Skeletal muscle satellite cell (primary cell): ENCODE measurements around the gene AIPL1.

ENCODE experiments used
- H3K27me3 ChIP-seq: 2 replicates; pipeline ENCODE4 v1.7.0; 2013; ENCODE audit warnings: low read length; ENCODE audit not compliant: control insufficient read depth, insufficient read depth
- H3K36me3 ChIP-seq: 2 replicates; pipeline ENCODE4 v1.7.0; 2013; ENCODE audit warnings: mild to moderate bottlenecking, control low read depth, low read length; ENCODE audit not compliant: insufficient read depth
- H3K4me1 ChIP-seq: 2 replicates; pipeline ENCODE4 v1.7.0; 2013; ENCODE audit warnings: low read length; ENCODE audit not compliant: control insufficient read depth, insufficient read depth
- H3K4me2 ChIP-seq: 2 replicates; pipeline ENCODE4 v1.7.0; 2013; ENCODE audit warnings: mild to moderate bottlenecking, low read length
- H3K4me3 ChIP-seq: 2 replicates; pipeline ENCODE4 v1.7.0; 2013; ENCODE audit warnings: low read length
- H3K9ac ChIP-seq: 2 replicates; pipeline ENCODE4 v1.7.0; 2013; ENCODE audit warnings: mild to moderate bottlenecking, low read depth, low read length, moderate library complexity
- H3K9me3 ChIP-seq: replicated peaks from 2 replicates; pipeline ENCODE4 v1.7.0; 2013; ENCODE audit warnings: mild to moderate bottlenecking, control low read depth, low read length

Gene AIPL1

DNA sequence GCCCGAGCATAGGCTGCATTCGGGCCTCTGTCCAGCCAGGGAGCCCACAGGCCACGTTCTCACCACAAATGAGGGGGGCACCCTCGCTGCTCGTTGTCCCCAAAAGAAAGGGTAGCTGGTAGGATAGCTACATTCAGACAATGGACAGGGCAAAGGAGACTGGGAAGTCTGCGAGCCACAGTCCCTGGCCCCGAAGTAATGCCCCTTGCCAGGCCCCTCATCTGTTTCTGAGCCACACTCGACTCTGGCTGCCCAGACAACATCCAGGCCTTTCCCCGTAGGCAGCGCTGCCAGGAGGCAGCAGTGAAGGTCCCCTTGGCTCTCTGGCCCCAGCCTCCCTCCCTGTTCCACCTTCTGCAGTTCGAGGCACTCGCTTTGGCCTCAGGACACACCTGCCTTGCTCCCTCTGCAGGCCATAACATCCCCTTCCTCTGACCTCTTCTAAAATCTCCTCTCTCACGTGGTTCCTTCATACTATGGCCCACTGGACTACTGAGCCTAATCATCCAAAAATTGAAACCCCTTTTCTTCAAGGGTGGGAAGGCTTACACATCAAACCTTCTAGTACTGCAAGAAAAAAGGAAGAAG lies 12.2 kb downstream of the AIPL1 start:
- peaks cover 15% of the 10 kb centered on the region for H3K27me3 ChIP-seq
- no peak overlapping the region for H3K4me3 ChIP-seq
- no peak overlapping the region for H3K9ac ChIP-seq
- no peaks in the 10 kb centered on the region for H3K4me1 ChIP-seq
- H3K9me3 ChIP-seq: no peaks in the 10 kb centered on the region
- H3K4me2 ChIP-seq: no peak overlapping the region
- no peaks in the 10 kb centered on the region for H3K36me3 ChIP-seq

DNA sequence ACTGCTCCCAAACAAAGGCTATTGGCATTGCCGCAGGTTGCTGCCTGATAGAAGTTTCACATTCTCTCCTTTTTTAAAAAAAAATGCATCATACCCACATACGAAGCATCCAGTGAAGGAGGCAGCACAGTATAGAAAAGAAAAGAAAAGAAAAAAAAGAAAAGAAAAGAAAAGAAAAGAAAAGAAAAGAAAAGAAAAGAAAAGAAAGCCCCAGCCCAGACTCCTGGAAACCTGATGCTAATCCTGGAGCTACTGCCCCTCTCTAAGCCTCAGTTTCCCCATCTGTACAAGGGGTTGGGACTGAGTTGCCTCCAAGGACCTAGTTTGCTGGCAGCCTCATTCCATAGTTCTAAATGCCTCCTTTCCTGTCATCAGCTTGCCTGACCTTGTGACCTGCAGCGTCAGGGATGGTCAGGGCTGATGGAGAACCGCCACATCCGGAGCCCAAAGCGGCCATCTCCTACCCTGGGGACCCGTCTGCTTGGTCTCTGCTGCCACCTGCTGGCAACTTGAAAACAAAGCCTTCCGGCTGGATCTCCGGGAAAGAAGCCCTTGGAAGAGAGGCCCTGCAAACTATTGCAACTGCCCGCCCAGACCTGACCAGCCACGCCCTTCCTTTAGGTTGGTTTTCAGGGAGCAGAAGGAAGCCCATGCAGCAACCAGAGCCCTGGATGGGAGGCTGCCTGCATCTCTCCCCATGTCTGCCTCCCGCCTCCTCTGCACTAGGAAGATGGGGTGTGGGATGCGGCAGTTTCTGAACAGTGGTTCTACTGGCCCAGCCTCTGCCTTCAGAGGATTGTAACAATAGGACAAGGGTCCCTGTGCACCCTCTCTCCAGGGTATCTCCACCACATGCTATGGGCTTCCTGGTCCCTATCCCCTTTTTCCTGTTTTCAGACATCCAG lies 13.0 kb downstream of the AIPL1 start:
- H3K4me2 ChIP-seq: no peak overlapping the region
- H3K9me3 ChIP-seq: no peaks in the 10 kb centered on the region
- H3K36me3 ChIP-seq: no peaks in the 10 kb centered on the region
- peaks cover 20% of the 10 kb centered on the region for H3K27me3 ChIP-seq
- H3K9ac ChIP-seq: no peak overlapping the region
- H3K4me3 ChIP-seq: no peak overlapping the region
- H3K4me1 ChIP-seq: no peaks in the 10 kb centered on the region

DNA sequence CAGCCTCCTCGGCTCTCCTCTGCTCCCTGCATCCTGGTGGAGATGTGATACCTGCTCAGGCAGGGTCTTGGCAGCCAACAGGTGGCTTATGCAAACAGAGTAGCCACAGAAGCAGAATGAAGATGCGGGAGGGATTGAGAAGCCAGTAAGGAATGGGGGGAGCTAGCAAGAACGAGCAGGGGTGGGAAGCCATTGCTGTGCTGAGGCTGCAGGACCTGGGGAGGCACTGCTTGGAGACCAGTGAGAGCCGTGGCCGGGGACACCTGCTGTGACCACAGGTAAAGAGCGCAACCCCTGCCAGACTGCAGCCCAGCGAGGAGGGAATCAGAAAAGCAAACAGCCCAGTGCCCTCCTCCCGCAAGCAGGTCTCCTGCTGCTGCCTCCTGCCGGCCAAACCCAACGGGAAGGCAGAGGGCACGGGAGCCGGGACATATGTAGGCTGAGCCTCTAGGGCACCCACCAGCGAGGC lies 14.7 kb downstream of the AIPL1 start:
- Histone ChIP-seq H3K4me1 (no peaks in the 10 kb centered on the region), H3K4me3 (no peak overlapping the region), H3K9me3 (no peaks in the 10 kb centered on the region)

DNA sequence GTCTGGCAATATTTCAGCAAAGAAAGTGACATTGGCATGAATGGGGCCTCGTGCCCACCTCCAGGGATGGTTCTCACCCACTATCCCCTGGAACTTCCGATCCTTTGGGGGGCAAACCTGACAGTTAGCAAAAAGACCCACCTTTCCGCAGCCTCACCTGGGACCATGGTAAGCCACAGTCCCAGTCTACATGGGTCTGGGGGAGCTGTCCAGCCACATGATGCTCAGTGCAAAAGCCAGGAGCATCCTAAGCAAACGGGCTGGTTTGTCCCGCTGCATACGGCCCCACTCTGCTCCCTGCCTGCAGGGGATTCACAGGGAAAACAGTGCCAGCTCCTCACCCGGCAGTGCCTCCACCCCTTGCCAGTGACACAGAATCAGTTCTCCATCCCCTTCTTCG lies 19.3 kb downstream of the AIPL1 start:
- no peak overlapping the region for H3K4me2 ChIP-seq
- no peaks in the 10 kb centered on the region for H3K4me1 ChIP-seq
- H3K36me3 ChIP-seq: no peaks in the 10 kb centered on the region
- H3K9ac ChIP-seq: no peak overlapping the region
- no peak overlapping the region for H3K4me3 ChIP-seq
- peaks cover 44% of the 10 kb centered on the region for H3K27me3 ChIP-seq
- no peaks in the 10 kb centered on the region for H3K9me3 ChIP-seq

More for the DNA sequence above, 14.7 kb downstream of the AIPL1 start:
- Histone ChIP-seq H3K9ac (no peak overlapping the region), H3K36me3 (no peaks in the 10 kb centered on the region), H3K27me3 (peaks cover 24% of the 10 kb centered on the region), H3K4me2 (no peak overlapping the region)

DNA sequence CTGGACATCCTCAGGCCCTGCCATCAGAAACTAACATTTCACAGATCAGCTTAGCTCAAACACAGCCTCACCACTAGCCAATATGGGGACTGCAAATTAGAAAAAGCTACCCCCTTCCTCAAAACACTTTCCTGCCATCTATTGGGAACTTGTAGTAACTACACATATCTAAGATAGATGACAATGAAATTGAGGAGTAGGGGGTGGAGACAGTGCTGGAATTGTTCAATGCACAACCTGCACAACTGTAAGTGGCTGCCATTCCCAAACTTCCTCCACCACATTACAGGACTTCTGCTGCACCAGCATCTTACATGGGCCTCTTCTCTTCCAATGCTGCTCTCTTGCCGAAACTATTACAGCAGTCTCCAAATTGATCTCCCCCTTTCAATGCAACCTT lies 21.9 kb downstream of the AIPL1 start:
- Histone ChIP-seq H3K27me3 (peaks cover 42% of the 10 kb centered on the region), H3K4me2 (no peak overlapping the region), H3K9me3 (no peaks in the 10 kb centered on the region), H3K36me3 (no peaks in the 10 kb centered on the region), H3K4me3 (no peak overlapping the region), H3K4me1 (no peaks in the 10 kb centered on the region), H3K9ac (no peak overlapping the region)

DNA sequence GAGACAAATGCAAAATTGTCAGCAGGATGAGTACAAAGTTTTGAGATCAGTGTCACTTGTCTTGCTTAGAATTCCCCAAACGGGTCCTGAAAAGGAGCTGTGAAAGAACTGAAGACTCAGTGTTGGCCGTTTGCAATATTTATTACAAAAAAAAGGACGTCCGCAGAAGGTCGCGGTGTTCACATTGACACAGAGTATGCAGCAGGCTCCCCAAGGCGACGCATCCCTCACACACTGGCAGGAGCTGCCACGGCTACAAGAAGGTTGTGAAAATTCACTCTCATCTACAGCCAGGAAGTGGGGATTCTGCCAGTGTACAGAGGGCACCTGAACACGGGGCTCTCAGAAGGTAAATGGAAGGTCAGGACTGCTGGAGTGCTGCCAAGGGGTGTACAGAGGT lies 26.2 kb downstream of the AIPL1 start:
- Histone ChIP-seq H3K36me3 (no peaks in the 10 kb centered on the region), H3K27me3 (peaks cover 40% of the 10 kb centered on the region), H3K4me1 (no peaks in the 10 kb centered on the region), H3K4me2 (no peak overlapping the region), H3K4me3 (no peak overlapping the region), H3K9ac (no peak overlapping the region), H3K9me3 (no peaks in the 10 kb centered on the region)

DNA sequence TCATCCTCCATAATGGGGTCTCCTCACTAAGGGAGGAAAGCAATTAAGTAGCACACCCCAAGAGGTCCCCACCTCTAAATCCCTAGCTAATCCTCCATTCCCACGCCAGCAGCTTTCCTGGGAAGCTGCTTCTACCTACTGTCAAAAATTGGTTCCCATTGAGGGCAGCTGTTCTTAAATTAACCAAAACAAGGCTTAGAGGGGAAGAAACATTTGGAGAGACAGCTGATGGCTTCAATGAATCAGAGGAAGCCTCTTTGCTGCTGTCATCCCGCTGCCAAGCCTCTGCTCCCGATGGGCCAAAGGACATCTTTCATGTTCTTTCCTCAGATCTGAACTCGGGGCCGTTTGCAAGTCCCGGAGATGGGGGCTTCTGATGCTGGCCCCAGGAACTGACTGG lies 26.6 kb downstream of the AIPL1 start:
- no peaks in the 10 kb centered on the region for H3K4me1 ChIP-seq
- H3K4me2 ChIP-seq: no peak overlapping the region
- no peaks in the 10 kb centered on the region for H3K36me3 ChIP-seq
- peaks cover 41% of the 10 kb centered on the region for H3K27me3 ChIP-seq
- no peaks in the 10 kb centered on the region for H3K9me3 ChIP-seq
- no peak overlapping the region for H3K4me3 ChIP-seq
- no peak overlapping the region for H3K9ac ChIP-seq

DNA sequence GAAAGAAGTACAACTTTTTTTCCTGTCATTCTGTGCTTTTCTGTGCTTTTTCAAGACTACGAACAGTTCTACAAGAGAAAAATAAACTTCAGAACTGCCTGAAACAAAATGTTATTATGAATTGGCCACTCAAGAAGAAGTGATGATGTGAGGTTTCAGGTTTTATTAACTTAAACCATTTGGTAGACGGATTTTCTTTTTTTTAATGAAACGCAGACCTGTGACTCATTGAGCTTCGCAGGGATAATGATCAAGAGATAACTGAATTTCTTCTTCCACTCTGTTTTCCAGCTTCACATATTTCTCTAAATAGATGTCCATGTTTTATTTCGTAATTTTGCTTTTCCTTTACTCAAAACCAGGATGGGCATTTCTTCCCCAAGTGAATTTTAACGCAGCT lies 32.7 kb downstream of the AIPL1 start:
- H3K4me2 ChIP-seq: no peak overlapping the region
- peaks cover 36% of the 10 kb centered on the region for H3K27me3 ChIP-seq
- H3K36me3 ChIP-seq: no peaks in the 10 kb centered on the region
- H3K9ac ChIP-seq: no peak overlapping the region
- H3K9me3 ChIP-seq: no peaks in the 10 kb centered on the region
- H3K4me3 ChIP-seq: no peak overlapping the region
- H3K4me1 ChIP-seq: no peaks in the 10 kb centered on the region

DNA sequence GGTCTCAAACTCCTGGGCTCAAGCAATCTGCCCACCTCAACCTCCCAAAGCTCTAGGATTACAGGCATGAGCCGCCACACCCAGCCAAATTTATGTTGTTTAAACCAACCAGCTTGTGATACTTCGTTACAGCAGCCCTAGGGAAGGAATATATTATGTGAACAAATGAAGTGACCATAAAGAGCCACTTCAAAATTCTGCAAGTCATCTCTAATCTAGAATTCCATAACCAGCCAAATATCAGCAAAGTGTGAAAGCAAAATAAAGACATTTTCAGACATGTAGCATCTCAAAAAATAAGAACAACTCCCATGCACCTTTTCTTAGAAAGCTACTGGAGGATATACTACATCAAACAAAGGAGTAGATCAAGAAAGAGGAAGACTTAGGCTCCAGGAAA lies 36.0 kb downstream of the AIPL1 start:
- Histone ChIP-seq H3K36me3 (no peaks in the 10 kb centered on the region), H3K27me3 (peaks cover 39% of the 10 kb centered on the region), H3K9ac (no peak overlapping the region), H3K4me1 (no peaks in the 10 kb centered on the region), H3K4me2 (no peak overlapping the region), H3K4me3 (no peak overlapping the region), H3K9me3 (no peaks in the 10 kb centered on the region)

DNA sequence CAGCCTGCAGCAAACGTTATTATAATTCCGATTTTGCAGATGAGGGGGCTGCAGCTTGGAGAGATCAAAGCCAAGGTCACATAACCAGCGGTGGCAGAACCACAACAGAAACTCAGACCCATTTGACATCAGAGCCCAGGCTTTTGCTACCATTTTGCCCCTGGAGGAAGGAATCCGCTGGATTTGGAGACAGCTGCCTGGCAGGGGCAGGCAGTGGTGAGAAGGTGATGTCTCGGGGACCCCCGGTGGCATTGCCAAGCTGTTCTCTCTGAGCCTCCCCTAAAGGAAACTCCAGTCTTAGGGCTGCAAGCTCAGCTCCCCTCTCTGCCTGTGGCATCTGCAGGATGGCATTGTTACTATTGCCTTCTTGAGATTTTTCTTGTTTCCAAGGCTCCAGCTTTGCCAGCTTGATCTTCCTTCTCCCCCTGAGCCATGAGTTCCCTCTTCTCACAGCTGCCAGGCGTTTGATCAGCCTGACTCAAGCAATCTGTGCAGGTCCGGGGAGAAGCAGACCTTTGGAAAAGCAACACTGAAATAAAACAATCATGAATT lies 40.8 kb downstream of the AIPL1 start:
- peaks cover 32% of the 10 kb centered on the region for H3K27me3 ChIP-seq
- H3K9ac ChIP-seq: no peak overlapping the region
- no peaks in the 10 kb centered on the region for H3K4me1 ChIP-seq
- H3K9me3 ChIP-seq: no peaks in the 10 kb centered on the region
- H3K36me3 ChIP-seq: no peaks in the 10 kb centered on the region
- H3K4me2 ChIP-seq: no peak overlapping the region
- no peak overlapping the region for H3K4me3 ChIP-seq

DNA sequence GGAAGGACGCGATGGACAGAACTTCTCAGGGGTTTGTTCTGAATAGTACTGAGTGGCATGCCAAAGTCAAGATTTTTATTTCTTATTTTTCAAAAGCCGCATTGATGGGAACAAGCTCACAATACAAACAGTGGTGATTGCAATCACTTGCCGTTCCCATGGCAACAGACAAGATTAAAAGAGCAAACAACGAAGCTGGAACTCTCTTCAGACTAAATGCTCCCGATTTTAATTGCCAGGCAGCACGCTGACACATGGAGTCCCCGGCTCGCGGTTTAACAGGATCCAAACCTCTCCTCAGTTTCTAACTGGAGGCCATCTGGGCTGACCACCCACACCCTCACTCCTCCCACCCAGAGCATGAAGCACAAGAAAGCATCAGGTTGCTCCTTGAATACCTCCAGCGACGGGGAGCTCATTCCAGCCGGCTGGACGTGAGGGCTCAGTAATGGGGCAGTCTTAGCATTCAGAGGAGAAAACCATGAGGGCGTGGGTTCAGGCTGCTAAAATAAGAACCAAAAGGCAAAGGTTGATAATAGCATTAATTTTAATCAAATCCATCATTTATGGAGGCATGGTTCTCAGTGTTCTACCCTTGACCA lies 41.5 kb downstream of the AIPL1 start:
- H3K27me3 ChIP-seq: peaks cover 35% of the 10 kb centered on the region
- H3K4me1 ChIP-seq: no peaks in the 10 kb centered on the region
- H3K9ac ChIP-seq: no peak overlapping the region
- no peaks in the 10 kb centered on the region for H3K36me3 ChIP-seq
- no peak overlapping the region for H3K4me2 ChIP-seq
- no peak overlapping the region for H3K4me3 ChIP-seq
- no peaks in the 10 kb centered on the region for H3K9me3 ChIP-seq
